ENCODE data around the gene CGNL1. TPM values are rescaled to one million over a fixed set of nuclear protein-coding genes. Genes with fewer than 3 reads are reported as not detected.

Gene CGNL1
- total RNA-seq, 2 donors from 2014 or later, result not detected

DNA sequence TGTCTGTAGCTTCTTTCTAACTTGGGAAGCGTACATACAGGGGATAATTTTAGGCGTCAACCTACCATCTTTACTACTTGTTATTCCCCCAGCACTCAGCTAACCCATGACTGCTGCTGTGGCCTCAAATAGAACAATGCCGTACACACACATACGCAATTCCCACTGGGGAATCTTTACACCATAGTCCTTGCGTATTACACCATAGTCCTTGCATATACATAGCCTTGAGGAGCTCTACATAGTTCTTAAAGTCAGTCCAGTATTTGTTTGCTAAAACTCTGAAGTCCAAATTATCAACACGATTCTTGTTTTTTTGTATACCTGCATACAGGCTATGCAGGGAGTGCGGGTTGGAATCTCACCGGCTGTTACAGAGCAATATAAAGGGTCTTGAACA lies 67.2 kb downstream of the CGNL1 start:
- Mint-ChIP-seq H3K4me1 (ENCODE audit: low read depth) (no peaks in the 10 kb centered on the region), H3K4me3 (no peak overlapping the region), H3K9me3 (no peaks in the 10 kb centered on the region), H3K27me3 (ENCODE audit: low read depth) (peaks cover 7% of the 10 kb centered on the region), H3K36me3 (ENCODE audit: insufficient read depth in 2 of 2) (no peaks in the 10 kb centered on the region), H3K27ac (no peak overlapping the region)
- DNase-seq (no peak), ATAC-seq (replicated peaks in 1 of 2) (no peak)

DNA sequence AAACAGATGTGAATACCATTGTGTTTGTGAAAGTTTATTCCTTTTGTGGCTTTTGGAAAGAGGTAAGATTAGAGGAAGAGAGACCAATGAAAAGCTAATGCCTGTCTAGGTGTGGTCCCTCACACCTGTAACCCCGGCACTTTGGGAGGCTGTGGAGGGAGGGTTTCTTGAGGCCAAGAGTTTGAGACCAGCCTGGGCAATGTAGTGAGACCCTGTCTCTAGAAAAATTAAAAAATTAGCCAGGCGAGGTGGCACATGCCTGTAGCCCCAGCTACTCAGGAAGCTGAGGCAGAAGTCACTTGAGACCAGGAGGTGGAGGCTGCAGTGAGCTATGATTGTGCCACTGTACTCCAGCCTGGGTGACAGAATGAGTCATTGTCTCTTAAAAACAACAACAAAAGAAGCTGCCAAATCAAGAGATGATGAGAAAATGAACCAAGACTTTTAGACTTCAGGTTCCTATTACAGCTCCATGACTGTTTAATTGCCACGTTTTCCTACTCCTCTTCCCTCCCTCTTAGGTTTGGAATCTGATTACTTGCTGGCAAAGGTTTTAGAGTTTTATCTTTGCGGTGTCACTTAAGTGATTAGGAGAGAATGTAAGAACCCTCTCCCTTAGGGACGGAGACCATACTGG lies 68.7 kb downstream of the CGNL1 start:
- no peaks in the 10 kb centered on the region for H3K9me3 Mint-ChIP-seq
- no peak overlapping the region for H3K27ac Mint-ChIP-seq

GRCh38 chr15:57445872-57446271 lies 69.6 kb downstream of the CGNL1 start:
- Mint-ChIP-seq H3K27ac (no peak overlapping the region), H3K4me1 (ENCODE audit: low read depth) (no peaks in the 10 kb centered on the region), H3K27me3 (ENCODE audit: low read depth) (peaks cover 15% of the 10 kb centered on the region), H3K9me3 (no peaks in the 10 kb centered on the region), H3K36me3 (ENCODE audit: insufficient read depth in 2 of 2) (no peaks in the 10 kb centered on the region), H3K4me3 (no peak overlapping the region)
- DNase-seq (no peak), ATAC-seq (replicated peaks in 1 of 2) (no peak)

More for the DNA sequence above, 68.7 kb downstream of the CGNL1 start:
- ATAC-seq (replicated peaks in 1 of 2), result no peak
- DNase-seq, result no peak
- peaks cover 15% of the 10 kb centered on the region for H3K27me3 Mint-ChIP-seq (ENCODE audit: low read depth)
- H3K4me3 Mint-ChIP-seq, result no peak overlapping the region
- no peaks in the 10 kb centered on the region for H3K36me3 Mint-ChIP-seq (ENCODE audit: insufficient read depth in 2 of 2)
- no peaks in the 10 kb centered on the region for H3K4me1 Mint-ChIP-seq (ENCODE audit: low read depth)

DNA sequence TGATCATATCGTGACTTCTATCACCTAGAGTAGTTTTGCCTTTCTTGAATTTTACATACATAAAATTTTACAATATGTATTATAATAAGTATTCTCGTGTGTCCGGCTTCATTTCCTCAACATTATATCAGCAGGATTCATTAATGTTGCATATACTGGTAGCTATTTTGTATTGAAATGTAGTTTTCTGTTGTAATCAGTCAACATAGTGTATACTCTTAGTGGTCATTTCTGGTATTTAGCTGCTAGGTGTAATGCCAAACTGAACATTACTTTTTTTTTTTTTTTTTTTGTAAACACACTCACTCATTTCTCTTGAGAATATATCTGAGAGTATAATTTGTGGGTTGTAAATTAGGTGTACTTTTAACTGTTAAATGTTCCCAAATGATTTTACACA lies 70.1 kb downstream of the CGNL1 start:
- no peak for ATAC-seq (replicated peaks in 1 of 2)
- peaks cover 15% of the 10 kb centered on the region for H3K27me3 Mint-ChIP-seq (ENCODE audit: low read depth)
- no peak overlapping the region for H3K4me3 Mint-ChIP-seq
- no peaks in the 10 kb centered on the region for H3K9me3 Mint-ChIP-seq
- no peak for DNase-seq
- no peaks in the 10 kb centered on the region for H3K4me1 Mint-ChIP-seq (ENCODE audit: low read depth)
- H3K27ac Mint-ChIP-seq, result no peak overlapping the region
- H3K36me3 Mint-ChIP-seq (ENCODE audit: insufficient read depth in 2 of 2), result no peaks in the 10 kb centered on the region

- H3K36me3 Mint-ChIP-seq (ENCODE audit: insufficient read depth in 2 of 2), result no peaks in the 10 kb centered on the region
- H3K4me1 Mint-ChIP-seq (ENCODE audit: low read depth), result no peaks in the 10 kb centered on the region
- no peak for DNase-seq
- no peak for ATAC-seq (replicated peaks in 1 of 2)
- no peak overlapping the region for H3K4me3 Mint-ChIP-seq
- H3K9me3 Mint-ChIP-seq, result no peaks in the 10 kb centered on the region
- peaks cover 15% of the 10 kb centered on the region for H3K27me3 Mint-ChIP-seq (ENCODE audit: low read depth)
- no peak overlapping the region for H3K27ac Mint-ChIP-seq
These were observed 75.2 kb downstream of the CGNL1 start for GRCh38 chr15:57451555-57451954.

GRCh38 chr15:57452090-57452754 lies 75.9 kb downstream of the CGNL1 start:
- ATAC-seq (replicated peaks in 1 of 2) (no peak), DNase-seq (no peak)
- Mint-ChIP-seq H3K9me3 (no peaks in the 10 kb centered on the region), H3K4me3 (no peak overlapping the region), H3K27ac (no peak overlapping the region), H3K36me3 (ENCODE audit: insufficient read depth in 2 of 2) (no peaks in the 10 kb centered on the region), H3K4me1 (ENCODE audit: low read depth) (no peaks in the 10 kb centered on the region), H3K27me3 (ENCODE audit: low read depth) (peaks cover 15% of the 10 kb centered on the region)

DNA sequence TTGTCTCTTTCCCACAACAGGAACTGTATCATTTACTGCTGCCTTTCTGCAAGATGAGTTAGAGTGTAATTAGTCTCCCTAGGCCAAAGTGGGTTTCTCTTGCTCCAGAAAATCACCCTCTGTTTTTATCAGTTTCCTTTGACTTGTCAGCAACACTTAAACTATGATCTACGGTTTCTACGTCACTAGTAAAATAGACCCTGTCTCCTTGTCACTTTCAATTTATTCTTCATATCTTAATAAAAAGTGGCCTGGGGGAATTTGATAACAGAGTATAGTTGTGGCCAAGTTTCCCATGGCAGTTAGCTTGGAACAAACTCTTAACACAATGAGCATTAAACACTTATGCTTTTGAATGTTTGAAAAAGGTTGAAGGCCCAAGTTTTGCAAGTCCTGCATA lies 79.6 kb downstream of the CGNL1 start:
- ATAC-seq (replicated peaks in 1 of 2), result no peak
- H3K27ac Mint-ChIP-seq, result no peak overlapping the region
- H3K4me3 Mint-ChIP-seq, result no peak overlapping the region
- no peaks in the 10 kb centered on the region for H3K9me3 Mint-ChIP-seq
- no peaks in the 10 kb centered on the region for H3K4me1 Mint-ChIP-seq (ENCODE audit: low read depth)
- H3K27me3 Mint-ChIP-seq (ENCODE audit: low read depth), result no peaks in the 10 kb centered on the region
- DNase-seq, result no peak
- no peaks in the 10 kb centered on the region for H3K36me3 Mint-ChIP-seq (ENCODE audit: insufficient read depth in 2 of 2)

GRCh38 chr15:57456559-57456958 lies 80.3 kb downstream of the CGNL1 start:
- Mint-ChIP-seq H3K27ac (no peak overlapping the region), H3K36me3 (ENCODE audit: insufficient read depth in 2 of 2) (no peaks in the 10 kb centered on the region), H3K27me3 (ENCODE audit: low read depth) (no peaks in the 10 kb centered on the region), H3K4me3 (no peak overlapping the region), H3K9me3 (no peaks in the 10 kb centered on the region), H3K4me1 (ENCODE audit: low read depth) (no peaks in the 10 kb centered on the region)
- DNase-seq, result no peak
- ATAC-seq (replicated peaks in 1 of 2), result no peak

- H3K4me3 Mint-ChIP-seq, result no peak overlapping the region
- no peaks in the 10 kb centered on the region for H3K4me1 Mint-ChIP-seq (ENCODE audit: low read depth)
- H3K36me3 Mint-ChIP-seq (ENCODE audit: insufficient read depth in 2 of 2), result no peaks in the 10 kb centered on the region
- no peak for ATAC-seq (replicated peaks in 1 of 2)
- no peaks in the 10 kb centered on the region for H3K27me3 Mint-ChIP-seq (ENCODE audit: low read depth)
- H3K27ac Mint-ChIP-seq, result no peak overlapping the region
- no peaks in the 10 kb centered on the region for H3K9me3 Mint-ChIP-seq
- no peak for DNase-seq
These were observed 81.4 kb downstream of the CGNL1 start for GRCh38 chr15:57457726-57458125.

- Mint-ChIP-seq H3K4me3 (no peak overlapping the region), H3K4me1 (ENCODE audit: low read depth) (no peaks in the 10 kb centered on the region), H3K9me3 (no peaks in the 10 kb centered on the region), H3K27me3 (ENCODE audit: low read depth) (no peaks in the 10 kb centered on the region), H3K27ac (no peak overlapping the region), H3K36me3 (ENCODE audit: insufficient read depth in 2 of 2) (no peaks in the 10 kb centered on the region)
- DNase-seq (no peak), ATAC-seq (replicated peaks in 1 of 2) (no peak)
These were observed 82.1 kb downstream of the CGNL1 start for GRCh38 chr15:57458356-57458781.

- Mint-ChIP-seq H3K36me3 (ENCODE audit: insufficient read depth in 2 of 2) (no peaks in the 10 kb centered on the region), H3K9me3 (no peaks in the 10 kb centered on the region), H3K27ac (no peak overlapping the region), H3K4me3 (no peak overlapping the region), H3K4me1 (ENCODE audit: low read depth) (no peaks in the 10 kb centered on the region), H3K27me3 (ENCODE audit: low read depth) (peaks cover 5% of the 10 kb centered on the region)
- ATAC-seq (replicated peaks in 1 of 2), result no peak
- DNase-seq, result no peak
These were observed 84.0 kb downstream of the CGNL1 start for GRCh38 chr15:57460208-57460816.

DNA sequence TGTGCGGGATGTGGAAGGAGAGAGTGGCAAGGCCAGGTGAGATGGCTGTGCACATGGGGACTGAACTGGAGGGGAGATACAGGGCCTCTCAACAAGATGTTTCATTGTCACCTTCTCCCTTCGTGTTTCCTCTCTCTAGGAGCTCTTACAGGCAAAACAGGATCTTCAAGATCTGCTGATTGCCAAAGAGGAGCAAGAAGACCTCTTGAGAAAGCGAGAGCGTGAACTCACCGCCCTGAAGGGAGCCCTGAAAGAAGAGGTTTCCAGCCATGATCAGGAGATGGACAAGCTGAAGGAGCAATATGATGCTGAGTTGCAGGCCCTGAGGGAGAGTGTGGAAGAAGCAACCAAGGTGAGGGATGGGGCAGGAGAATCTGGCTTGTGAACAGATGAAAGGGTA lies 85.2 kb downstream of the CGNL1 start:
- H3K27ac Mint-ChIP-seq, result no peak overlapping the region

DNA sequence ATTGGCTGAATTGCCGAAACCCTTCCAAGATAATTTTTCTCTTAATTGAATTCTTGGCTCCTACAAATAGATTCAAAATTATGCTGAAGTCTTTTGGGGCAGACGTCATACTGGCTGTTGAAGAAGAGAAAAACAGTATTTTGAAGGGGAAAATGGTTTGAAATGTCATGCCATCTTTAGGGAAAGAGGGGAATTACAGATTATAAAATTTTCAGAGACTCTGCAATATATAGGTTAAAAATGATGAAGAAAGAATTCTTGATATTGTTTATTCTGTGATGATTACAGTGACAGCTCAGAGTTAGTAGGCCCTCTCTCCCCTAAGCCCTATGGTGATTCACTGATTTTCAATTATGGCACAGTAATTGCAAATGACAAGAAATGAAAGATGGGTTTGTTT lies 86.1 kb downstream of the CGNL1 start:
- Mint-ChIP-seq H3K4me1 (ENCODE audit: low read depth) (no peaks in the 10 kb centered on the region), H3K27ac (no peak overlapping the region), H3K36me3 (ENCODE audit: insufficient read depth in 2 of 2) (no peaks in the 10 kb centered on the region), H3K27me3 (ENCODE audit: low read depth) (peaks cover 10% of the 10 kb centered on the region), H3K4me3 (no peak overlapping the region), H3K9me3 (no peaks in the 10 kb centered on the region)
- ATAC-seq (replicated peaks in 1 of 2) (no peak), DNase-seq (no peak)

More for the DNA sequence above, 85.2 kb downstream of the CGNL1 start:
- ATAC-seq (replicated peaks in 1 of 2) (no peak), DNase-seq (no peak)
- Mint-ChIP-seq H3K9me3 (no peaks in the 10 kb centered on the region), H3K27me3 (ENCODE audit: low read depth) (peaks cover 5% of the 10 kb centered on the region), H3K4me1 (ENCODE audit: low read depth) (no peaks in the 10 kb centered on the region), H3K36me3 (ENCODE audit: insufficient read depth in 2 of 2) (no peaks in the 10 kb centered on the region), H3K4me3 (no peak overlapping the region)
